Esophagus muscularis mucosa (tissue), 4 donors: ENCODE data around the gene DOCK3. TPM values are rescaled to one million over a fixed set of nuclear protein-coding genes. Genes with fewer than 3 reads are reported as not detected.

Source experiments
- DNase-seq: peaks from one replicate; pipeline ENCODE4 v3.0.0-alpha.2; 2017; ENCODE audit errors: extremely low spot score
- H3K27ac ChIP-seq, 4 donors: fragments of 200-600 bp; sonication (generic); replicated peaks in 1 of 4; 1 replicate in 3 of 4; 2 replicates in 1 of 4; pipeline ENCODE4 v1.5.1; 2016 to 2019; ENCODE audit warnings: mild to moderate bottlenecking in 1 of 4
- H3K27me3 ChIP-seq, 4 donors: fragments of 200-600 bp; sonication (generic); one replicate each; pipeline versions ENCODE4 v1.5.1 to v1.6.0; 2016 to 2019
- H3K36me3 ChIP-seq, 4 donors: fragments of 200-600 bp; sonication (generic); one replicate each; pipeline ENCODE4 v1.5.1; 2016 to 2019
- H3K4me1 ChIP-seq, 4 donors: fragments of 200-600 bp; sonication (generic); one replicate each; pipeline ENCODE4 v1.5.1; 2016 to 2019
- H3K4me3 ChIP-seq, 4 donors: fragments of 200-600 bp; sonication (generic); 1 replicate in 2 of 4; 2 replicates in 2 of 4; pipeline ENCODE4 v1.5.1; 2016 to 2019; ENCODE audit warnings: mild to moderate bottlenecking in 4 of 4, moderate library complexity in 1 of 4
- H3K9me3 ChIP-seq, 4 donors: fragments of 200-600 bp; sonication (generic); 1 replicate in 3 of 4; 2 replicates in 1 of 4; pipeline ENCODE4 v1.5.1; 2016 to 2019
- CTCF ChIP-seq, 3 experiments: fragments of 200-600 bp in 2 of 3; fragments of 450-650 bp in 1 of 3; sonication (generic) in 2 of 3; IDR thresholded peaks; one replicate each; pipeline ENCODE4 v1.5.1; 2017 to 2019; ENCODE audit warnings: antibody characterized with exemption in 3 of 3, mild to moderate bottlenecking in 2 of 3, moderate library complexity in 1 of 3
- EP300 ChIP-seq: sonication (generic); formaldehyde crosslinking; IDR thresholded peaks from one replicate; pipeline ENCODE4 v1.6.1; 2017; ENCODE audit warnings: antibody characterized with exemption
- POLR2A ChIP-seq: fragments of 450-650 bp; IDR thresholded peaks from one replicate; pipeline ENCODE4 v1.6.1; 2017; ENCODE audit warnings: antibody characterized with exemption, moderate library complexity, mild to moderate bottlenecking, low read depth
- POLR2AphosphoS5 ChIP-seq, 2 donors: sonication (generic); formaldehyde crosslinking; IDR thresholded peaks; one replicate each; pipeline ENCODE4 v1.6.1; 2017; ENCODE audit warnings: antibody characterized with exemption in 2 of 2
- WGBS: methylation state at CpG from one replicate; pipeline ENCODE4 v1.1.5; 2018; 5-methylcytosine and 5-hydroxymethylcytosine counted together
- intact Hi-C: fragments of 100-400 bp; cut with DNase I; formaldehyde crosslinking; loops from one replicate; pipeline ENCODE4 v1.15.1; 2023
- total RNA-seq, 4 donors: library from RNA; depleted of rRNA; stranded (reverse); fragments of >200 nt; gene quantifications; one replicate each; pipeline versions ENCODE4 v1.1.0 to v1.2.1, GENCODE V29; 2016

Gene DOCK3
- total RNA-seq, 4 donors from 2014 or later: 5.4 to 10.6 (median 7.2) TPM

- DNase-seq: no peak
- H3K4me1 ChIP-seq: peaks cover 69 to 94% (median 77%) of the 10 kb centered on the region in 4 donors
- H3K9me3 ChIP-seq: no peaks in the 10 kb centered on the region
- peak overlapping the region; percentile 80 to 98 (median 90) for H3K4me3 ChIP-seq
- intact Hi-C loops: loop anchor here (5.0 kb wide), 1 partner anchor 107 kb away; no protein-coding TSS in a partner anchor
- WGBS: 70% methylated on average over 16 of the region's 29 CpGs
- H3K27me3 ChIP-seq: no peaks in the 10 kb centered on the region
- TF ChIP-seq CTCF (IDR thresholded peaks at IDR 0.05) (no peak), POLR2A (no peak)
- H3K27ac ChIP-seq: peak overlapping the region; percentile 75 to 95 (median 92)
- H3K36me3 ChIP-seq: peaks cover 37 to 66% (median 54%) of the 10 kb centered on the region in 4 donors
Observed at GRCh38 chr3:51390246-51391074, 715.7 kb downstream of the DOCK3 start.

- intact Hi-C loops: loop anchor here (5.0 kb wide), 1 partner anchor 106 kb away; no protein-coding TSS in a partner anchor
- Histone ChIP-seq H3K27me3 (no peaks in the 10 kb centered on the region), H3K9me3 (no peaks in the 10 kb centered on the region), H3K4me1 (peaks cover 64 to 93% (median 77%) of the 10 kb centered on the region in 4 donors), H3K27ac (peak within 1 kb of the TSS; percentile 89 to 95 (median 93)), H3K4me3 (peak within 1 kb of the TSS; percentile 80 to 98 (median 90)), H3K36me3 (peaks cover 37 to 73% (median 61%) of the 10 kb centered on the region in 4 donors)
- DNase-seq: peak; percentile 99
- WGBS: 3% methylated on average over 33 of the region's 83 CpGs
- peak; percentile 35 for TF ChIP-seq POLR2A
- no peak for TF ChIP-seq EP300
- peak; percentile 73 to 94 for TF ChIP-seq POLR2AphosphoS5 (IDR thresholded peaks at IDR 0.05)
- peak; percentile 90 to 93 (median 92) for TF ChIP-seq CTCF (IDR thresholded peaks at IDR 0.05)
Observed at GRCh38 chr3:51391075-51391565, 716.4 kb downstream of the DOCK3 start, which contains the start of gene RBM15B. Gene RBM15B (plus strand): TSS chr3:51391285. CDS start chr3:51391400, 115 bp downstream.

GRCh38 chr3:51391566-51392354 lies 717.0 kb downstream of the DOCK3 start:
- H3K36me3 ChIP-seq: peaks cover 37 to 76% (median 67%) of the 10 kb centered on the region in 4 donors
- peak overlapping the region; percentile 80 to 98 (median 90) for H3K4me3 ChIP-seq
- no peak for TF ChIP-seq POLR2AphosphoS5 (IDR thresholded peaks at IDR 0.05)
- TF ChIP-seq POLR2A: no peak
- TF ChIP-seq CTCF (IDR thresholded peaks at IDR 0.05): no peak
- no peak for TF ChIP-seq EP300
- WGBS: no CpG with 5 or more reads among the region's 115 CpGs
- H3K9me3 ChIP-seq: no peaks in the 10 kb centered on the region
- no peaks in the 10 kb centered on the region for H3K27me3 ChIP-seq
- no peak for DNase-seq
- peak overlapping the region; percentile 89 to 95 (median 93) for H3K27ac ChIP-seq
- peaks cover 57 to 93% (median 76%) of the 10 kb centered on the region in 4 donors for H3K4me1 ChIP-seq
- intact Hi-C loops: loop anchor here (5.0 kb wide), 1 partner anchor 106 kb away; no protein-coding TSS in a partner anchor

- H3K27me3 ChIP-seq: no peaks in the 10 kb centered on the region
- H3K9me3 ChIP-seq: no peaks in the 10 kb centered on the region
- TF ChIP-seq POLR2A (no peak), EP300 (no peak), POLR2AphosphoS5 (IDR thresholded peaks at IDR 0.05) (no peak), CTCF (IDR thresholded peaks at IDR 0.05) (no peak)
- WGBS: 91% methylated on average over 18 of the region's 42 CpGs
- peak overlapping the region; percentile 89 to 95 (median 93) for H3K27ac ChIP-seq
- H3K36me3 ChIP-seq: peaks cover 37 to 76% (median 70%) of the 10 kb centered on the region in 4 donors
- peak overlapping the region; percentile 80 to 98 (median 90) for H3K4me3 ChIP-seq
- peaks cover 49 to 93% (median 72%) of the 10 kb centered on the region in 4 donors for H3K4me1 ChIP-seq
- no peak for DNase-seq
- intact Hi-C loops: loop anchor here (5.0 kb wide), 1 partner anchor 105 kb away; no protein-coding TSS in a partner anchor
Observed at GRCh38 chr3:51392355-51393133, 717.8 kb downstream of the DOCK3 start.
